ENCODE data around the gene ADI1.

GRCh38 chr2:3527886-3528785 is 8.8 kb upstream of the ADI1 start:
- TF ChIP-seq ATF3 (IDR thresholded peaks at IDR 0.05; ENCODE audit: insufficient read depth, low read depth, low read length), result no peak
- no peak for TF ChIP-seq USF2 (IDR thresholded peaks at IDR 0.05; ENCODE audit: low read length)
- no peak for TF ChIP-seq EZH2 (IDR thresholded peaks at IDR 0.05; ENCODE audit: low read depth, low read length, severe bottlenecking)
- TF ChIP-seq CTCF (IDR thresholded peaks at IDR 0.05; ENCODE audit: control extremely low read depth in 1 of 3, insufficient read depth in 1 of 3, low read depth in 1 of 3, low read length in 3 of 3), result no peak
- TF ChIP-seq RNF2 (IDR thresholded peaks at IDR 0.05; ENCODE audit: borderline replicate concordance, low read depth, low read length, missing control alignments, poor library complexity, severe bottlenecking), result no peak

Measured in H1 (cell line).